GM23248 (cell line): ENCODE results near the gene ZNF544. TPM values are rescaled to one million over a fixed set of nuclear protein-coding genes. Genes with fewer than 3 reads are reported as not detected.

ENCODE experiments used
- DNase-seq: peaks from one replicate; pipeline ENCODE4 v3.0.0-alpha.2; 2015
- H2AFZ ChIP-seq: fragments of 200-600 bp; sonication (generic); 2 replicates; pipeline ENCODE4 v1.6.1; 2016; ENCODE audit warnings: antibody characterized with exemption
- H3F3A ChIP-seq: fragments of 200-600 bp; sonication (generic); 2 replicates; pipeline ENCODE4 v1.6.1; 2016; ENCODE audit warnings: mild to moderate bottlenecking, antibody characterized with exemption, mixed run types; ENCODE audit not compliant: insufficient read depth
- H3K27ac ChIP-seq: fragments of 200-600 bp; sonication (generic); 2 replicates; pipeline ENCODE4 v1.5.1; 2016; ENCODE audit warnings: mild to moderate bottlenecking
- H3K27me3 ChIP-seq: fragments of 200-600 bp; sonication (generic); replicated peaks from 2 replicates; pipeline ENCODE4 v1.6.1; 2016; ENCODE audit warnings: mild to moderate bottlenecking; ENCODE audit not compliant: insufficient read depth
- H3K36me3 ChIP-seq: fragments of 200-600 bp; sonication (generic); 2 replicates; pipeline ENCODE4 v1.6.1; 2016; ENCODE audit warnings: low read depth, mild to moderate bottlenecking
- H3K4me1 ChIP-seq: fragments of 200-600 bp; sonication (generic); 2 replicates; pipeline ENCODE4 v1.6.1; 2016; ENCODE audit warnings: mild to moderate bottlenecking; ENCODE audit not compliant: insufficient read depth
- H3K4me2 ChIP-seq: fragments of 200-600 bp; sonication (generic); one replicate; pipeline ENCODE4 v1.6.1; 2016; ENCODE audit warnings: mild to moderate bottlenecking; ENCODE audit not compliant: unreplicated experiment
- H3K4me3 ChIP-seq: fragments of 200-600 bp; sonication (generic); 2 replicates; pipeline ENCODE4 v1.5.1; 2016; ENCODE audit warnings: mild to moderate bottlenecking
- H3K79me2 ChIP-seq: fragments of 200-600 bp; sonication (generic); 2 replicates; pipeline ENCODE4 v1.6.1; 2016; ENCODE audit warnings: mild to moderate bottlenecking; ENCODE audit not compliant: insufficient read depth
- H3K9ac ChIP-seq: fragments of 200-600 bp; sonication (generic); 2 replicates; pipeline ENCODE4 v1.6.1; 2016; ENCODE audit warnings: mild to moderate bottlenecking
- H3K9me2 ChIP-seq: fragments of 200-600 bp; sonication (generic); 2 replicates; pipeline ENCODE4 v1.6.1; 2016; ENCODE audit warnings: mixed run types, mild to moderate bottlenecking, moderate library complexity; ENCODE audit not compliant: insufficient read depth
- H3K9me3 ChIP-seq: fragments of 200-600 bp; sonication (generic); one replicate; pipeline ENCODE4 v1.6.1; 2017; ENCODE audit warnings: low read depth
- H4K20me1 ChIP-seq: fragments of 200-600 bp; sonication (generic); 2 replicates; pipeline ENCODE4 v1.6.0; 2016; ENCODE audit not compliant: insufficient read depth
- EZH2 ChIP-seq: fragments of 200-600 bp; sonication (generic); IDR thresholded peaks from 2 replicates; pipeline ENCODE4 v1.6.1; 2018; ENCODE audit warnings: antibody characterized with exemption, mild to moderate bottlenecking; ENCODE audit not compliant: insufficient read depth, poor library complexity, severe bottlenecking
- EZH2phosphoT487 ChIP-seq: fragments of 200-600 bp; sonication (generic); IDR thresholded peaks from 2 replicates; pipeline ENCODE4 v1.6.1; 2018; ENCODE audit warnings: antibody characterized with exemption, moderate library complexity, mild to moderate bottlenecking, low read depth; ENCODE audit not compliant: insufficient read depth
- whole genome bisulfite sequencing, 2 experiments: methylation state at CpG; one replicate each; pipeline ENCODE4 v1.1.6; 2015 to 2017; ENCODE audit warnings: low lambda C conversion rate in 2 of 2, low coverage in 1 of 2; ENCODE audit errors: missing lambda C conversion rate in 2 of 2; 5-methylcytosine and 5-hydroxymethylcytosine counted together
- in situ Hi-C: fragments of 300-500 bp; cut with MboI; formaldehyde crosslinking; loops from 2 replicates; pipeline ENCODE4 v1.15.0; 2020
- polyA plus RNA-seq: library from polyadenylated mRNA; unstranded; fragments of >200 nt; fragmentation: Nextera tagmentation; extraction: Ambion mirVana; gene quantifications from 2 replicates; pipeline ENCODE4 v1.2.1, GENCODE V29; 2016
- total RNA-seq: library from RNA; depleted of rRNA; stranded (reverse); fragments of >200 nt; shearing (Covaris generic); gene quantifications from 2 replicates; pipeline ENCODE4 v1.2.3, GENCODE V29; 2014

The ZNF544 gene
- total and polyA plus RNA-seq, 2 experiments from 2014 or later: 15.9 to 32.0 TPM

GRCh38 chr19:58300620-58301019 lies 71.9 kb downstream of the ZNF544 start:
- WGBS, 2 experiments: 91% methylated on average over 7 of the region's 7 CpGs
- Histone ChIP-seq H3K36me3 (0 out of 2 replicates have a peak, but pooled peaks cover 3% of the 10 kb centered on the region), H3K9me3 (no peaks in the 10 kb centered on the region), H3K4me3 (no peak overlapping the region), H3K27ac (no peak overlapping the region), H3K4me2 (no peak overlapping the region), H3K4me1 (0 out of 2 replicates have a peak, but pooled peaks cover 4% of the 10 kb centered on the region), H3K9me2 (no peaks in the 10 kb centered on the region), H3F3A (peaks cover 24% of the 10 kb centered on the region; the same call in 1 of the 2 replicates), H3K27me3 (no peaks in the 10 kb centered on the region), H3K9ac (no peak overlapping the region), H3K79me2 (peaks cover 72% of the 10 kb centered on the region), H2AFZ (no peak overlapping the region), H4K20me1 (no peaks in the 10 kb centered on the region)
- no peak for DNase-seq
- in situ Hi-C loops: no loop called here
- no peak for TF ChIP-seq EZH2

GRCh38 chr19:58304255-58304654 lies 75.5 kb downstream of the ZNF544 start:
- Histone ChIP-seq H3K9me2 (no peaks in the 10 kb centered on the region), H3K4me2 (no peak overlapping the region), H3K9me3 (no peaks in the 10 kb centered on the region), H3K36me3 (peaks cover 16% of the 10 kb centered on the region), H3K27me3 (no peaks in the 10 kb centered on the region), H3K4me3 (peak overlapping the region; percentile 89), H3K27ac (peak overlapping the region; percentile 83), H3K79me2 (peaks cover 84% of the 10 kb centered on the region), H3F3A (peaks cover 24% of the 10 kb centered on the region; the same call in 1 of the 2 replicates), H2AFZ (peak overlapping the region; percentile 93), H4K20me1 (no peaks in the 10 kb centered on the region), H3K4me1 (0 out of 2 replicates have a peak, but pooled peaks cover 4% of the 10 kb centered on the region), H3K9ac (no peak overlapping the region)
- DNase-seq: no peak
- in situ Hi-C loops: no loop called here
- TF ChIP-seq EZH2: no peak
- TF ChIP-seq EZH2phosphoT487: no peak
- 83 to 86% methylated on average over 7 of the region's 7 CpGs for WGBS, 2 experiments

- Histone ChIP-seq H3K4me3 (peak overlapping the region; percentile 89), H3K4me2 (peak overlapping the region; percentile 88)
Observed at GRCh38 chr19:58304748-58305064, 76.0 kb downstream of the ZNF544 start.

GRCh38 chr19:58305065-58305931 lies 76.6 kb downstream of the ZNF544 start, which contains the start of gene ERVK3-1:
Gene ERVK3-1, plus strand, starts transcription at chr19:58305377. Its CDS starts 6,792 bp downstream, at chr19:58312169.
- in situ Hi-C loops: no loop called here
- no peaks in the 10 kb centered on the region for H4K20me1 ChIP-seq
- peak within 1 kb of the TSS; percentile 89 for H3K4me3 ChIP-seq
- DNase-seq: peak; percentile 99
- WGBS, 2 experiments: 1% methylated on average over 51 to 55 of the region's 55 CpGs
- H3K27ac ChIP-seq: peak within 1 kb of the TSS; percentile 83
- peak within 1 kb of the TSS; percentile 88 for H3K4me2 ChIP-seq
- H3K36me3 ChIP-seq: peaks cover 20% of the 10 kb centered on the region
- peak within 1 kb of the TSS; percentile 93 for H3K9ac ChIP-seq
- peaks cover 24% of the 10 kb centered on the region; the same call in 1 of the 2 replicates for H3F3A ChIP-seq
- peak within 1 kb of the TSS; percentile 93 for H2AFZ ChIP-seq
- 0 out of 2 replicates have a peak, but pooled peaks cover 4% of the 10 kb centered on the region for H3K4me1 ChIP-seq
- no peaks in the 10 kb centered on the region for H3K9me3 ChIP-seq
- TF ChIP-seq EZH2 (no peak), EZH2phosphoT487 (no peak)
- H3K79me2 ChIP-seq: peaks cover 81% of the 10 kb centered on the region
- H3K27me3 ChIP-seq: no peaks in the 10 kb centered on the region
- H3K9me2 ChIP-seq: no peaks in the 10 kb centered on the region

More at GRCh38 chr19:58304748-58305064, 76.0 kb downstream of the ZNF544 start:
- Histone ChIP-seq H3F3A (peaks cover 24% of the 10 kb centered on the region; the same call in 1 of the 2 replicates), H4K20me1 (no peaks in the 10 kb centered on the region), H3K27ac (peak overlapping the region; percentile 83), H3K36me3 (peaks cover 20% of the 10 kb centered on the region), H3K9ac (peak overlapping the region; percentile 93), H3K9me3 (no peaks in the 10 kb centered on the region), H3K4me1 (0 out of 2 replicates have a peak, but pooled peaks cover 4% of the 10 kb centered on the region), H3K79me2 (peaks cover 85% of the 10 kb centered on the region), H3K9me2 (no peaks in the 10 kb centered on the region), H2AFZ (peak overlapping the region; percentile 93), H3K27me3 (no peaks in the 10 kb centered on the region)
- in situ Hi-C loops: no loop called here
- no peak for TF ChIP-seq EZH2
- TF ChIP-seq EZH2phosphoT487: no peak
- DNase-seq: no peak
- 18 to 19% methylated on average over 7 of the region's 7 CpGs for WGBS, 2 experiments
